ENCODE measurements around the gene NTSR1.

The NTSR1 gene

GRCh38 chr20:62791301-62792181, 82.9 kb downstream of the NTSR1 start:
- peak; percentile 67 for DNase-seq

GRCh38 chr20:62792182-62792939, 83.7 kb downstream of the NTSR1 start:
- DNase-seq, result no peak

- no peak for DNase-seq
Measured at GRCh38 chr20:62792940-62793756, 84.5 kb downstream of the NTSR1 start.

- DNase-seq, result no peak
Measured at GRCh38 chr20:62793757-62794006, 85.0 kb downstream of the NTSR1 start.

GRCh38 chr20:62794007-62794724, 85.5 kb downstream of the NTSR1 start:
- DNase-seq, result peak; percentile 92

DNA sequence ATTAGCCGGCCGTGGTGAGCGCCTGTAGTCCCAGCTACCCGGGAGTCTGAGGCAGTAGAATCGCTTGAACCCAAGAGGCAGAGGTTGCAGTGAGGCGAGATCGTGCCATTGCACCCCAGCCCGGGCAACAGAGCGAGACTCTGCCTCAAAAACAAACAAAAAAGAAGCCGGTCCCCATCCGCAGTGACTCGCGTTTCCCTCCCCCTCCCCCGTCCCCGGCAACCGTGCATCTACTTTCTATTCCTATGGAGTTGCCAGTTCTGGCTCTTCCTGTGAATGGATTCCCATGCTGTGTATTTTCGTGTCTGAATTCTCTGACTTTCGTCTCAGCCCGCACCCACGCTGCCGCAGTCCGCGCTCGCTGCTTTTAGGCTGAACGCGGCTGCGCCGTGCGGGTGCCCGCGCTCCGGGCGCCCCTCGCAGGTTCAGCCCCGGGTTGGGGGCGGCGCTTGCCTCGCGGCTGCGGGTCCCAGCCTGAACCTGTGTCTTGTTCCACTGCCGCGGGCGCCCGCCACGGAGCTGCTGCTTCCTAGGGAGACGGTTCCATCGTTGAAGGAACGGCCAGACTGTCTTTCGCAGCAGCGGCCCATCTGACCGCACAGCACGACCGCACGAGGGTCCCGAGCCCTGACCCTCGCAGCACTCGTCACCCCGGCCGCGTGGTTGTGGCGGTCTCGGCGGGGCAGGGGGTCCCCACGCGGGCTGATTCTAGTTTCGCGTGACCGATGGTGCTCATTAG, 86.6 kb downstream of the NTSR1 start:
- DNase-seq, result no peak

- DNase-seq, result no peak
Measured at GRCh38 chr20:62796699-62797491, 88.3 kb downstream of the NTSR1 start.

- no peak for DNase-seq
Measured at GRCh38 chr20:62797671-62798532, 89.3 kb downstream of the NTSR1 start.

DNA sequence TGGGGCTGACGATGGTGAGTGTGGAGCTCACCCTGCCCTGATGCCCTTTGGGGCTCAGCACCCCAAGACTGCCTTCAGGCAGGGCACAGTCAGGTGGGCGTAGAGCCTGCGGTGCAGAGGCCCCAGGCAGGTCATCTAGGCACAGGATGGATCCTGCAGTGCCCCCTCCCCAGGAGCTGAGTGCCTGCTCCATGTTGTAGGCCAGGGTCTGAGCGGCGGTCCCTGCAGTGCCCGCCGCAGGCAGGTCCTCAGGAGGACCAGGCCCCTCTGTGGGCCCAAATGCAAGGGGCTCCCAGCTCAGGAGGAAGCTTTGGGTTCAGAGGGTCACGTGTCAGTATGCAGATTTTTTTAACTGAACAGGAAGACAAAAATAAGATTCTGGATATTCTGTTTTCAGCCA, 90.4 kb downstream of the NTSR1 start:
- no peak for DNase-seq

DNA sequence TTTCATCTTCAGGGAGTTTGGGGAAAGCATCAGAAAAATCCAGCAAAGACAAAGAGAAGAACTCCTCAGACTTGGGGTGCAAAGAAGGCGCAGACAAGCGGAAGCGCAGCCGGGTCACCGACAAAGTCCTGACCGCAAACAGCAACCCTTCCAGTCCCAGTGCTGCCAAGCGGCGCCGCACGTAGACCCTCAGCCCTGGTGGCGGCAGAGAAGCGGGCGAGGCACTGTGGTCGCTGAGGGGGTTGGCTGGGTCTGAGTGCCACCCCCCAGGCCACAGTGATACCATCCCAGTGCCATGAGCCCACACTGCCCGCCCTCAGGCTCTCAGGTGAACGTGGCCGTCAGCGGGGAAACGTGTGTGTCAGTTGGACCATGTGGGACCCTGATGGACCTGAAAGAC, 90.8 kb downstream of the NTSR1 start:
- DNase-seq, result no peak

GRCh38 chr20:62799873-62800272, 91.2 kb downstream of the NTSR1 start:
- DNase-seq, result no peak

DNA sequence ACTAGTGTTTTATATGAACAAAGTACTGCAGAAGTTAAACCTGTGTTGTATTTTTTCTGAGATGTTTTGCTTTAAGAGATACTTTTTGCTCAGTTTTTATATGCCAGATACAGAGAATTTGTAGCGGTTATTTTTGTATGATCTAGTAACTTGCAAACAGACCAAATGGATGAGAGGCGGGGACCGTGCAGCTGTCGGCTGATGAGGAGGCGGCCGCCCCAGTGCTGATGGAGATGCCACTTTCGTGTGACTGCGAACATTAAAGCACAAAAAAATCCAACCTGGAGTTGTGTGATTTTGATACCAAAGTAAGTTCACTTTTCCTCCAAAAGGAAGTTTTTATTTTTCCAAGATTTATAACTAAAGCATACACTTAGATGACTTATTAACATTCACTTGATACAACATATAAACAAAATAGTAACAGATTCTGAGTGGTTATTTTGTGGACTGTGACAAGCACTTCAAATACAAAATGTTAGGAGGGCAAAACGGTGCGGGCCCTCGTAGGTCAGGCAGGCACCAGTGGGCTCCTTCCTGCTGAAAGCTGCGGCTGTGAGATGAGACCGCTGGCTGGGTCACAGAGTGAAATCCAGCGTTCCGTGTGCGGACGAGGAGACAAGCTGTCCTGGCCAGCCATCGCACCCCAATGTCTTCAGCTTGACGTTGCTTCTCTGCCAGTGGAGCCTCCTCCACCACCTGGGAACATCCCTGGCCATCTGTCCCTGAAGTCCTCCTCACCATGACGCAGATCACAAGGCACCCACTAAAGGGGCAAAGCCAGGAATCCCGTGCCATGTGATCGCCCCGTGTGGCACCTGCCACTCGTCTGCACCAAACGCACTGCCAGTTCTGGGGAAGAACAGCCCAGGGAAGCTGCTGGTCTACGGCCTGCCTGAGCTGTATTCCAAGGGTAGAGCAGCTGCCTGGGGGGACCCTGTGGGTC, 92.0 kb downstream of the NTSR1 start:
- DNase-seq, result no peak

- no peak for DNase-seq
Measured at GRCh38 chr20:62801284-62802010, 92.8 kb downstream of the NTSR1 start.

GRCh38 chr20:62802026-62802712, 93.5 kb downstream of the NTSR1 start:
- no peak for DNase-seq

DNA sequence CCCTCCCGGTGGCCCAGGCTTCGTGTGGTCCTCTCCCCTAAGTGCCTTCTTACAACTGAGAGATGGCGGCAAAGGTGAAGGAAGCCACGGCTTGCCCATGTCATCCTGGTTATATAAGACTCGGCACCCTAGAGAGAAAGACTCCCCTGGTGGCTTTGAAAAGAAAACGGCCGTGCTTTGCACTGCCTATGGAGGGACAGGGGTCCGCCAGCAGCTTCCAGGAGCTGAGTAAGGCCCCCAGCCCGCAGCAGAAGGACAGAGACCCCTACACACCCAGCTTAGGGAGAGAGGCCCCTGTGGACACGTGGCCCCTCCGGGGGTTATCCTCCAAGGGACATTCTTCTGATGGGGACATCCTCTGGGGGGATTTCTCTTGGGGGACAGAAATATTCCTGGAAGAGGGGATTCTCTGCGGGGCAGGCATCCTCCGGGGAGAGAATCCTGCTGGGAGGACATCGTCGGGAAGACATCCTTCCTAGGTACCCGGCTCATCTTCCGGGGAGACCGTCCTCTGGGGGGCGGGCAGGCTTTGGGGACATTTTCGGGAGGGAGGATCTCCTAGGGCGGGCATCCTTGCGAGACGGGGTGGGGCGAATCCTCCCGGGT, 95.5 kb downstream of the NTSR1 start:
- DNase-seq, result no peak

GRCh38 chr20:62804627-62805154, 96.1 kb downstream of the NTSR1 start, which contains the start of gene OGFR:
Gene OGFR (plus strand): TSS chr20:62804835. CDS start chr20:62804860, 25 bp downstream.
- peak; percentile 41 for DNase-seq

DNA sequence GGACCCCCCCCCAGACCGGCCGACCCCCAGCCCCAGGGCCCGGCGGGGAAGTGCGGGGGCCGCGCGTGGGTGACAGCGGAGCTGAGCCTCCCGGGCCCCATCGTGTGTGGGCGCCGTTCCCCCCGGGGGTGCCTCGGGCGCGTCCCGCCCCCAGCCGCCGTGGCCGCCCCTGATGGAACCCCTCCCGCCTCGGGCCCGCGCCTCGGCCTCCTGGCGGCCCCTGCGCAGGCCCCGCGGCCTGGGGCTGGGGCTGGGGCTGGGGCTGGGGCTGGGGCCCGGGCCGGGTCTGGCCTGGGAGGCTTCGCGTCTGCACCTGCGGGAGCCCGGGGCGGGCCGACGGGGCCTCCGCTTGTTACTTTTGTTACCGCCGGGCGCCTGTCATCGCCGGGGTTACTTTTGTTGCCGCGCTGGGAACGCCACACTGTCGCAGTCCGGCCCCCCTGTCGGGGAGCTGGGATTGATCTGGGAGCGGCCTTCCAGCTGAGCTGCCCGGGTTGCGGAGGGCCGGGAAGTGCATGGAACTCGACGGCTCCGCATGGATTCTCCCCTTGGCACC, 96.6 kb downstream of the NTSR1 start:
- DNase-seq, result no peak

Measured in NCI-H774 (cell line).